ENCODE results near the gene TMEM208.

TMEM208 gene

GRCh38 chr16:67226804-67227566 lies at the start of gene TMEM208:
TMEM208 (plus strand) TSS chr16:67227130; CDS start chr16:67227219, 89 bp downstream.
- DNase-seq (ENCODE audit: low read depth in 1 of 2, low spot score in 1 of 2): peak; percentile 96

GRCh38 chr16:67177743-67178699 lies 48.9 kb upstream of the TMEM208 start:
- no peak for DNase-seq (ENCODE audit: low read depth in 1 of 2, low spot score in 1 of 2)

- DNase-seq (ENCODE audit: low read depth in 1 of 2, low spot score in 1 of 2): no peak
Observed at GRCh38 chr16:67179421-67180080, 47.4 kb upstream of the TMEM208 start.

GRCh38 chr16:67180166-67180565 lies 46.8 kb upstream of the TMEM208 start:
- DNase-seq (ENCODE audit: low read depth in 1 of 2, low spot score in 1 of 2): no peak

GRCh38 chr16:67181346-67181745 lies 45.6 kb upstream of the TMEM208 start:
- DNase-seq (ENCODE audit: low read depth in 1 of 2, low spot score in 1 of 2): no peak

GRCh38 chr16:67182288-67182687 lies 44.6 kb upstream of the TMEM208 start:
- no peak for DNase-seq (ENCODE audit: low read depth in 1 of 2, low spot score in 1 of 2)

- no peak for DNase-seq (ENCODE audit: low read depth in 1 of 2, low spot score in 1 of 2)
Observed at GRCh38 chr16:67183284-67183626, 43.7 kb upstream of the TMEM208 start.

GRCh38 chr16:67183627-67184452 lies 43.1 kb upstream of the TMEM208 start, which contains the start of gene MATCAP1:
MATCAP1 (minus strand) TSS chr16:67183963; CDS start chr16:67180610, 3,353 bp downstream.
- DNase-seq (ENCODE audit: low read depth in 1 of 2, low spot score in 1 of 2): peak; percentile 77 to 84

- DNase-seq (ENCODE audit: low read depth in 1 of 2, low spot score in 1 of 2): no peak
Observed at GRCh38 chr16:67184453-67184994, 42.4 kb upstream of the TMEM208 start.

GRCh38 chr16:67184995-67185650 lies 41.8 kb upstream of the TMEM208 start:
- peak; percentile 61 to 76 for DNase-seq (ENCODE audit: low read depth in 1 of 2, low spot score in 1 of 2)

- DNase-seq (ENCODE audit: low read depth in 1 of 2, low spot score in 1 of 2): no peak
Observed at GRCh38 chr16:67185651-67186134, 41.2 kb upstream of the TMEM208 start.

GRCh38 chr16:67186550-67186950 lies 40.4 kb upstream of the TMEM208 start:
- DNase-seq (ENCODE audit: low read depth in 1 of 2, low spot score in 1 of 2): no peak

- DNase-seq (ENCODE audit: low read depth in 1 of 2, low spot score in 1 of 2): no peak
Observed at GRCh38 chr16:67187175-67187890, 39.6 kb upstream of the TMEM208 start.

GRCh38 chr16:67188323-67188722 lies 38.6 kb upstream of the TMEM208 start:
- DNase-seq (ENCODE audit: low read depth in 1 of 2, low spot score in 1 of 2): no peak

- no peak for DNase-seq (ENCODE audit: low read depth in 1 of 2, low spot score in 1 of 2)
Observed at GRCh38 chr16:67188798-67189197, 38.1 kb upstream of the TMEM208 start.

GRCh38 chr16:67190041-67190440 lies 36.9 kb upstream of the TMEM208 start, which contains the start of gene EXOC3L1:
EXOC3L1 (minus strand) TSS chr16:67190136; CDS start chr16:67189676, 460 bp downstream.
- DNase-seq (ENCODE audit: low read depth in 1 of 2, low spot score in 1 of 2): no peak

- DNase-seq (ENCODE audit: low read depth in 1 of 2, low spot score in 1 of 2): no peak
Observed at GRCh38 chr16:67190448-67191399, 36.2 kb upstream of the TMEM208 start.
